Spleen (tissue), 11 donors: ENCODE results near the gene KDM4B. TPM values are rescaled to one million over a fixed set of nuclear protein-coding genes. Genes with fewer than 3 reads are reported as not detected.
"Not testable (repeated sequence)": the region's sequence is repeated elsewhere in the genome, so short reads cannot be mapped to it uniquely, and the experiment has no call there.

Experiments used
- DNase-seq: peaks from one replicate; pipeline ENCODE4 v3.0.0-alpha.2; 2020
- H3K27ac ChIP-seq, 8 donors: fragments of 200-600 bp; sonication (generic) in 7 of 8; 1 replicate in 4 of 8; 2 replicates in 4 of 8; pipeline versions ENCODE4 v1.5.0 to v1.8.0; 2016 to 2021; ENCODE audit warnings: inconsistent platforms in 4 of 8, mild to moderate bottlenecking in 4 of 8, moderate library complexity in 1 of 8
- H3K27me3 ChIP-seq, 7 donors: fragments of 200-600 bp; sonication (generic) in 6 of 7; replicated peaks in 1 of 7; 1 replicate in 4 of 7; 2 replicates in 3 of 7; pipeline versions ENCODE4 v1.5.0 to v1.8.0; 2016 to 2021; ENCODE audit warnings: inconsistent platforms in 3 of 7, mild to moderate bottlenecking in 1 of 7
- H3K36me3 ChIP-seq, 6 donors: fragments of 200-600 bp; sonication (generic) in 5 of 6; 1 replicate in 4 of 6; 2 replicates in 2 of 6; pipeline versions ENCODE4 v1.5.0 to v1.8.0; 2016 to 2021; ENCODE audit warnings: inconsistent platforms in 2 of 6
- H3K4me1 ChIP-seq, 6 donors: fragments of 200-600 bp; sonication (generic) in 5 of 6; 1 replicate in 3 of 6; 2 replicates in 3 of 6; pipeline versions ENCODE4 v1.5.0 to v1.8.0; 2016 to 2021; ENCODE audit warnings: inconsistent platforms in 3 of 6
- H3K4me3 ChIP-seq, 8 donors: fragments of 200-600 bp; sonication (generic) in 7 of 8; 1 replicate in 4 of 8; 2 replicates in 4 of 8; pipeline versions ENCODE4 v1.5.0 to v1.8.0; 2016 to 2021; ENCODE audit warnings: inconsistent platforms in 4 of 8, mild to moderate bottlenecking in 4 of 8, moderate library complexity in 2 of 8
- H3K9me3 ChIP-seq, 8 donors: fragments of 200-600 bp; sonication (generic) in 7 of 8; 1 replicate in 4 of 8; 2 replicates in 4 of 8; pipeline versions ENCODE4 v1.5.0 to v1.8.0; 2016 to 2021; ENCODE audit warnings: inconsistent platforms in 4 of 8
- CTCF ChIP-seq, 11 experiments: fragments of 200-600 bp in 7 of 11; fragments of 450-650 bp in 4 of 11; sonication (generic) in 4 of 11; IDR thresholded peaks in 8 of 11; conservative IDR thresholded peaks in 3 of 11; 1 replicate in 7 of 11; 2 replicates in 4 of 11; pipeline versions ENCODE4 v1.4.0 to v1.8.0; 2016 to 2021; ENCODE audit warnings: antibody characterized with exemption in 11 of 11, inconsistent platforms in 4 of 11, mild to moderate bottlenecking in 1 of 11
- POLR2A ChIP-seq, 3 donors: fragments of 450-650 bp; IDR thresholded peaks; one replicate each; pipeline ENCODE4 v1.5.1; 2017; ENCODE audit warnings: antibody characterized with exemption in 3 of 3, mild to moderate bottlenecking in 1 of 3
- POLR2AphosphoS5 ChIP-seq, 3 donors: sonication (generic); formaldehyde crosslinking; IDR thresholded peaks; one replicate each; pipeline ENCODE4 v1.5.1; 2017; ENCODE audit warnings: antibody characterized with exemption in 3 of 3
- WGBS, 5 donors: extraction: QIAGEN DNeasy Blood & Tissue Kit in 3 of 5; methylation state at CpG; one replicate each; pipeline versions ENCODE4 v1.1.5 to v1.1.7; 2013 to 2018; 5-methylcytosine and 5-hydroxymethylcytosine counted together
- intact Hi-C: fragments of 100-400 bp; cut with DNase I; formaldehyde crosslinking; loops from one replicate; pipeline ENCODE4 v1.15.0; 2023; ENCODE audit warnings: low total_unique reads
- polyA plus RNA-seq, 3 donors: library from polyadenylated mRNA; stranded (reverse); fragments of 200-250 nt; gene quantifications; one replicate each; pipeline ENCODE4 v1.2.1, GENCODE V29; 2013
- total RNA-seq, 7 donors: library from RNA; depleted of rRNA in 3 of 7; stranded (reverse); fragments of >200 nt in 3 of 7; fragmentation: NEBNext Ultra II Directional in 4 of 7; extraction: Animal tissue kit (Norgen Biotek cat#: 25700) in 4 of 7; gene quantifications; one replicate each; pipeline versions ENCODE4 v1.1.0 to v1.2.1, GENCODE V29; 2016 to 2021
- donor health status: healthy with polysubstance abuse.
- donor health status: DM: no; HTN: no; CAD: no; lungs with moderate emphysema.
- donor health status: DM: no; HTN: no; CAD: no.
- donor health status: Bipolar disorder and iron deficiency.
- donor health status: healthy.
- donor health status: DM: no; HTN: no; CAD: no.
- donor health status: DM: yes; HTN: yes; CAD: no.

The KDM4B gene
- total and polyA plus RNA-seq, 10 donors: 18.3 to 80.5 (median 52.4) TPM

GRCh38 chr19:5164845-5165696 is 196.2 kb downstream of the KDM4B start:
- not testable (repeated sequence) for H3K4me1 ChIP-seq, H3K27me3 ChIP-seq, H3K4me3 ChIP-seq, H3K36me3 ChIP-seq, H3K9me3 ChIP-seq, H3K27ac ChIP-seq
- DNase-seq: peak; percentile 8
- WGBS, 5 donors: 75 to 85% (median 80%) methylated on average over 23 of the region's 23 CpGs
- intact Hi-C loops: loop anchor here (10.0 kb wide), 1 partner anchor 110 kb away; no protein-coding TSS in a partner anchor

- Histone ChIP-seq H3K4me1 (no peaks in the 10 kb centered on the region), H3K36me3 (no peaks in the 10 kb centered on the region), H3K27ac (no peak overlapping the region), H3K9me3 (peaks cover 0 to 6% (median 0%) of the 10 kb centered on the region in 8 donors), H3K27me3 (no peaks in the 10 kb centered on the region), H3K4me3 (no peak overlapping the region)
- intact Hi-C loops: loop anchor here (10.0 kb wide), 1 partner anchor 111 kb away; no protein-coding TSS in a partner anchor
- 73 to 86% (median 83%) methylated on average over 2 of the region's 2 CpGs for WGBS, 5 donors
- DNase-seq: no peak
- no peak for TF ChIP-seq POLR2A (IDR thresholded peaks at IDR 0.05)
- TF ChIP-seq CTCF (IDR thresholded peaks at IDR 0.05 in 8 of 11, conservative IDR thresholded peaks at IDR 0.05 in 3 of 11): no peak
- TF ChIP-seq POLR2AphosphoS5 (IDR thresholded peaks at IDR 0.05): no peak
These were observed 196.7 kb downstream of the KDM4B start for GRCh38 chr19:5165697-5166019.

- Histone ChIP-seq H3K4me1 (no peaks in the 10 kb centered on the region), H3K27ac (no peak overlapping the region), H3K9me3 (peaks cover 0 to 6% (median 0%) of the 10 kb centered on the region in 8 donors), H3K4me3 (no peak overlapping the region), H3K36me3 (no peaks in the 10 kb centered on the region), H3K27me3 (no peaks in the 10 kb centered on the region)
- TF ChIP-seq POLR2A (IDR thresholded peaks at IDR 0.05): no peak
- TF ChIP-seq CTCF (IDR thresholded peaks at IDR 0.05 in 8 of 11, conservative IDR thresholded peaks at IDR 0.05 in 3 of 11): no peak
- no peak for TF ChIP-seq POLR2AphosphoS5 (IDR thresholded peaks at IDR 0.05)
- no peak for DNase-seq
- intact Hi-C loops: loop anchor here (10.0 kb wide), 1 partner anchor 111 kb away; no protein-coding TSS in a partner anchor
These were observed 197.3 kb downstream of the KDM4B start for GRCh38 chr19:5166262-5166661.

GRCh38 chr19:5170329-5170745 is 201.4 kb downstream of the KDM4B start:
- WGBS, 5 donors: 59 to 64% (median 61%) methylated on average over 4 of the region's 4 CpGs
- Histone ChIP-seq H3K9me3 (no peaks in the 10 kb centered on the region), H3K27me3 (no peaks in the 10 kb centered on the region), H3K36me3 (no peaks in the 10 kb centered on the region), H3K27ac (no peak overlapping the region), H3K4me1 (no peaks in the 10 kb centered on the region), H3K4me3 (no peak overlapping the region)
- DNase-seq: peak; percentile 88
- peak in 1 of 3 donors; percentile 10 for TF ChIP-seq POLR2AphosphoS5 (IDR thresholded peaks at IDR 0.05)
- TF ChIP-seq CTCF (IDR thresholded peaks at IDR 0.05 in 8 of 11, conservative IDR thresholded peaks at IDR 0.05 in 3 of 11): peak; percentile 29 to 78 (median 61)
- no peak for TF ChIP-seq POLR2A (IDR thresholded peaks at IDR 0.05)
- intact Hi-C loops: no loop called here
